OCI-LY7 (cell line): ENCODE measurements around the gene HOXB3.

Experiments used
- EZH2phosphoT487 ChIP-seq: fragments of 200-600 bp; sonication (generic); IDR thresholded peaks from 2 replicates; pipeline ENCODE4 v1.6.1; 2018; ENCODE audit warnings: low read depth, borderline replicate concordance, mild to moderate bottlenecking, mixed run types, antibody characterized with exemption, low read length, moderate library complexity, mixed read lengths
- TF ChIP-seq, protein P1 (sequence below): fragments of 200-600 bp; sonication (generic); conservative IDR thresholded peaks from 2 replicates; pipeline ENCODE4 v1.5.1; 2014; ENCODE audit warnings: mild to moderate bottlenecking, antibody characterized with exemption, low read length, moderate library complexity, mixed read lengths

DNA sequence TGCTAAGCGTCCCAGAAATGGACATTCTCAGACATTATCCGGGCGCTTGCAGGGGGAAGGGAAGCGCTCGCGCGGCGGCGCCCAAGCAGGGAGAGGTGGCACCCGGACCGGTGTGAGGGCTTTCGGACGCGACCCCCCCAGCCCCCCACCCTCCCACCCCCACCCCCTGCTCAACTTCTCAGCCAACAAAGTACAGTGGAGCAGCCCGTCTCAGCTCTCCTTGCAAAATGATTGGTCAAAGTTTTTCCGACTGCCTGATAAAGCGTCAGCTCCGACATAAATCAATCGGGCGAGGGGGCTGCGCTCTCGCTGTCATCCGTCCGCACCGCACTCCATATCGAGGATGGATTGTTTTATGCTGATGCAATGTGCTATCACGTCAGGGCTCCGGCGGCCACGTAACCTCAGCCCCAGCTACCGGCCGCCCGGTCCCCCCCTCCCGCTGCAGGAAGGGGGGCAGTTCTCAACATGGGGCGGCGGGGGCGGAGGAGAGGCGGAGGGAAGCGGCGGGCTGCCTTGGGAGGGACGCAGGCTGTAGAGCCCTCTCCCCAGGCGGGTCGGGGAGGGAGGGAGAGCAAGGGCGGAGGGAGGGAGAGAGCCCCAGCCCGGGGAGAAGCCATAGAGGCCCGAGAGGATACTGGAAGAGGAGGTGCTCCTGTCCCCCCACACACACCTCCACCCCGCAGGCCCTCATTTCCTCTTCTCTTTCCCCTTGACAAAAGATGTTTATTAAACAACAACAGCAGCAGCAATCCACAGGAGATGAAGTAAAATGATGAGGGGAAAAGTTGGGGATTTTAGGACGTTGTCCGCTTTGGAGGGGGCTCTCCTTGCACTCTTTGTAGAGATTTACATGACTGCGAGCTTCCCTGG is 36.4 kb upstream of the HOXB3 start, which contains the start of gene HOXB9:
- TF ChIP-seq, protein P1, sequence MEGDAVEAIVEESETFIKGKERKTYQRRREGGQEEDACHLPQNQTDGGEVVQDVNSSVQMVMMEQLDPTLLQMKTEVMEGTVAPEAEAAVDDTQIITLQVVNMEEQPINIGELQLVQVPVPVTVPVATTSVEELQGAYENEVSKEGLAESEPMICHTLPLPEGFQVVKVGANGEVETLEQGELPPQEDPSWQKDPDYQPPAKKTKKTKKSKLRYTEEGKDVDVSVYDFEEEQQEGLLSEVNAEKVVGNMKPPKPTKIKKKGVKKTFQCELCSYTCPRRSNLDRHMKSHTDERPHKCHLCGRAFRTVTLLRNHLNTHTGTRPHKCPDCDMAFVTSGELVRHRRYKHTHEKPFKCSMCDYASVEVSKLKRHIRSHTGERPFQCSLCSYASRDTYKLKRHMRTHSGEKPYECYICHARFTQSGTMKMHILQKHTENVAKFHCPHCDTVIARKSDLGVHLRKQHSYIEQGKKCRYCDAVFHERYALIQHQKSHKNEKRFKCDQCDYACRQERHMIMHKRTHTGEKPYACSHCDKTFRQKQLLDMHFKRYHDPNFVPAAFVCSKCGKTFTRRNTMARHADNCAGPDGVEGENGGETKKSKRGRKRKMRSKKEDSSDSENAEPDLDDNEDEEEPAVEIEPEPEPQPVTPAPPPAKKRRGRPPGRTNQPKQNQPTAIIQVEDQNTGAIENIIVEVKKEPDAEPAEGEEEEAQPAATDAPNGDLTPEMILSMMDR = no peak
- no peak for TF ChIP-seq EZH2phosphoT487
